SK-N-SH (cell line): ENCODE data around the gene C14orf93. TPM values are rescaled to one million over a fixed set of nuclear protein-coding genes. Genes with fewer than 3 reads are reported as not detected.

Source experiments
- CTCF ChIA-PET: fragments of 300-600, 350-600 bp; formaldehyde crosslinking; extraction: SDS; loops from one replicate; lab custom pipeline; 2021; lab: Yijun Ruan, JAX
- POLR2A ChIA-PET: fragments of 350-600 bp; sonication (Branson Sonifier 250); formaldehyde crosslinking; extraction: SDS; loops from one replicate; lab custom pipeline; 2020; ENCODE audit warnings: antibody characterized with exemption, inconsistent platforms; lab: Yijun Ruan, JAX
- DNase-seq: peaks from one replicate; pipeline ENCODE4 v3.0.0; 2012
- H2AFZ ChIP-seq: fragments of 200-600 bp; sonication (generic); 2 replicates; pipeline ENCODE4 v1.8.1; 2016; ENCODE audit warnings: antibody characterized with exemption, mild to moderate bottlenecking, low read depth
- H3F3A ChIP-seq: fragments of 200-600 bp; sonication (generic); replicated peaks from 2 replicates; pipeline ENCODE3; 2016; ENCODE audit warnings: antibody characterized with exemption, mild to moderate bottlenecking; ENCODE audit not compliant: insufficient read depth
- H3K27ac ChIP-seq, 2 experiments: fragments of 200-500 bp in 1 of 2; fragments of 200-600 bp in 1 of 2; sonication (Bioruptor generic) in 1 of 2; sonication (generic), shearing (Covaris generic) in 1 of 2; 2 replicates each; pipeline versions ENCODE4 v1.5.1 to v1.6.1; 2014 to 2016; ENCODE audit warnings: low read depth in 2 of 2, inconsistent platforms in 1 of 2, low read length in 1 of 2, mild to moderate bottlenecking in 1 of 2, mixed read lengths in 1 of 2
- H3K27me3 ChIP-seq: fragments of 200-600 bp; sonication (generic), shearing (Covaris generic); 2 replicates; pipeline ENCODE4 v1.6.1; 2016; ENCODE audit warnings: mixed run types; ENCODE audit not compliant: insufficient read depth
- H3K36me3 ChIP-seq, 2 experiments: fragments of 200-500 bp in 1 of 2; fragments of 200-600 bp in 1 of 2; sonication (Bioruptor generic) in 1 of 2; sonication (generic) in 1 of 2; replicated peaks in 1 of 2; 2 replicates each; pipeline versions ENCODE3 to v1.5.1; 2014 to 2016; ENCODE audit warnings: low read length in 1 of 2, mild to moderate bottlenecking in 1 of 2; ENCODE audit not compliant: insufficient read depth in 2 of 2, control insufficient read depth in 1 of 2
- H3K4me1 ChIP-seq, 2 experiments: fragments of 200-500 bp in 1 of 2; fragments of 200-600 bp in 1 of 2; sonication (Bioruptor generic) in 1 of 2; sonication (generic), shearing (Covaris generic) in 1 of 2; 2 replicates each; pipeline versions ENCODE4 v1.5.1 to v1.6.1; 2014 to 2016; ENCODE audit warnings: low read depth in 1 of 2, low read length in 1 of 2, mixed run types in 1 of 2; ENCODE audit not compliant: insufficient read depth in 2 of 2, control insufficient read depth in 1 of 2
- H3K4me2 ChIP-seq: fragments of 200-600 bp; sonication (generic), shearing (Covaris generic); 2 replicates; pipeline ENCODE4 v1.6.1; 2017; ENCODE audit warnings: mixed run types
- H3K4me3 ChIP-seq, 2 experiments: fragments of 200-500 bp in 1 of 2; fragments of 200-600 bp in 1 of 2; sonication (Bioruptor generic) in 1 of 2; sonication (generic), shearing (Covaris generic) in 1 of 2; 2 replicates each; pipeline versions ENCODE4 v1.5.1 to v1.8.1; 2014 to 2016; ENCODE audit warnings: low read depth in 2 of 2, inconsistent platforms in 1 of 2, low read length in 1 of 2, mild to moderate bottlenecking in 1 of 2, mixed read lengths in 1 of 2, moderate library complexity in 1 of 2
- H3K79me2 ChIP-seq: fragments of 200-600 bp; sonication (generic); 2 replicates; pipeline ENCODE4 v1.8.1; 2017; ENCODE audit warnings: mild to moderate bottlenecking; ENCODE audit not compliant: insufficient read depth
- H3K9ac ChIP-seq: fragments of 200-600 bp; sonication (generic); 2 replicates; pipeline ENCODE4 v1.6.1; 2017; ENCODE audit warnings: mixed run types
- H3K9me2 ChIP-seq: fragments of 200-600 bp; sonication (generic); 2 replicates; pipeline ENCODE4 v1.6.1; 2017; ENCODE audit warnings: mixed run types
- H3K9me3 ChIP-seq: fragments of 200-600 bp; sonication (generic); 2 replicates; pipeline ENCODE4 v1.6.1; 2017; ENCODE audit warnings: mixed run types, mild to moderate bottlenecking, moderate library complexity
- H4K20me1 ChIP-seq: fragments of 200-600 bp; sonication (generic); 2 replicates; pipeline ENCODE4 v1.6.1; 2017; ENCODE audit warnings: mild to moderate bottlenecking, mixed run types; ENCODE audit not compliant: insufficient read depth
- CHD2 ChIP-seq: fragments of 150-350 bp; IDR thresholded peaks from 2 replicates; pipeline ENCODE4 v1.6.1; 2018; ENCODE audit warnings: low read length; ENCODE audit not compliant: partially characterized antibody
- ELF1 ChIP-seq: IDR thresholded peaks from 2 replicates; pipeline ENCODE4 v1.4.0; 2012
- EP300 ChIP-seq, 2 experiments: IDR thresholded peaks; 2 replicates each; pipeline versions ENCODE4 v1.4.0 to v1.6.1; 2012; ENCODE audit warnings: borderline replicate concordance in 1 of 2, low read depth in 1 of 2, low read length in 1 of 2
- FOXJ3 ChIP-seq: sonication (generic); formaldehyde crosslinking; IDR thresholded peaks from 2 replicates; pipeline ENCODE4 v1.5.1; 2020; ENCODE audit warnings: mild to moderate bottlenecking, missing genetic modification reagents
- FOXM1 ChIP-seq: IDR thresholded peaks from 2 replicates; pipeline ENCODE4 v1.4.0; 2012; ENCODE audit warnings: low read depth, mild to moderate bottlenecking
- GABPA ChIP-seq: IDR thresholded peaks from 2 replicates; pipeline ENCODE4 v1.4.0; 2012; ENCODE audit warnings: low read depth, mild to moderate bottlenecking
- MEF2A ChIP-seq: IDR thresholded peaks from 2 replicates; pipeline ENCODE4 v1.4.0; 2012; ENCODE audit warnings: low read depth, borderline replicate concordance
- MXI1 ChIP-seq: IDR thresholded peaks from 2 replicates; pipeline ENCODE4 v1.6.1; 2012; ENCODE audit warnings: mild to moderate bottlenecking, low read depth, low read length, improper control_type of control experiment
- NRF1 ChIP-seq: IDR thresholded peaks from 2 replicates; pipeline ENCODE4 v1.6.1; 2012; ENCODE audit warnings: low read depth, mild to moderate bottlenecking, low read length
- RCOR1 ChIP-seq: fragments of 150-350 bp; IDR thresholded peaks from 2 replicates; pipeline ENCODE4 v1.6.1; 2017; ENCODE audit warnings: antibody characterized with exemption, low read length
- RXRA ChIP-seq: IDR thresholded peaks from 2 replicates; pipeline ENCODE4 v1.4.0; 2012; ENCODE audit warnings: low read depth, mild to moderate bottlenecking, borderline replicate concordance
- SIN3A ChIP-seq: IDR thresholded peaks from 2 replicates; pipeline ENCODE4 v1.6.1; 2012; ENCODE audit warnings: low read depth, mild to moderate bottlenecking, low read length, moderate library complexity, borderline replicate concordance
- TAF1 ChIP-seq: IDR thresholded peaks from 2 replicates; pipeline ENCODE4 v1.6.1; 2012; ENCODE audit warnings: low read depth, mild to moderate bottlenecking, low read length, moderate library complexity, borderline replicate concordance
- TCF12 ChIP-seq: IDR thresholded peaks from 2 replicates; pipeline ENCODE4 v1.4.0; 2012
- TEAD4 ChIP-seq: IDR thresholded peaks from 2 replicates; pipeline ENCODE4 v1.4.0; 2012; ENCODE audit warnings: mild to moderate bottlenecking, borderline replicate concordance; ENCODE audit not compliant: insufficient read depth
- YY1 ChIP-seq: IDR thresholded peaks from 2 replicates; pipeline ENCODE4 v1.4.0; 2012; ENCODE audit warnings: low read depth, mild to moderate bottlenecking
- WGBS: methylation state at CpG from one replicate; pipeline ENCODE4 v1.1.6; 2017; ENCODE audit warnings: low lambda C conversion rate; 5-methylcytosine and 5-hydroxymethylcytosine counted together
- polyA plus RNA-seq, 3 experiments: library from polyadenylated mRNA; depleted of rRNA; stranded (reverse); fragments of >200 nt; gene quantifications; 2 replicates each; pipeline ENCODE4 v1.2.3, GENCODE V29; 2012
- TF ChIP-seq, protein P1 (sequence below): fragments of 150-350 bp; IDR thresholded peaks from 2 replicates; pipeline ENCODE4 v1.6.1; 2017; ENCODE audit warnings: antibody characterized with exemption, low read length, low read depth, borderline replicate concordance
- TF ChIP-seq, protein P2 (sequence below): fragments of 150-350 bp; IDR thresholded peaks from 2 replicates; pipeline ENCODE4 v1.6.1; 2016; ENCODE audit warnings: mild to moderate bottlenecking, low read depth, low read length

Gene C14orf93
- polyA plus RNA-seq, 1 of the 3 experiments (the other 2 are of a cell fraction), result 9.1 TPM

DNA sequence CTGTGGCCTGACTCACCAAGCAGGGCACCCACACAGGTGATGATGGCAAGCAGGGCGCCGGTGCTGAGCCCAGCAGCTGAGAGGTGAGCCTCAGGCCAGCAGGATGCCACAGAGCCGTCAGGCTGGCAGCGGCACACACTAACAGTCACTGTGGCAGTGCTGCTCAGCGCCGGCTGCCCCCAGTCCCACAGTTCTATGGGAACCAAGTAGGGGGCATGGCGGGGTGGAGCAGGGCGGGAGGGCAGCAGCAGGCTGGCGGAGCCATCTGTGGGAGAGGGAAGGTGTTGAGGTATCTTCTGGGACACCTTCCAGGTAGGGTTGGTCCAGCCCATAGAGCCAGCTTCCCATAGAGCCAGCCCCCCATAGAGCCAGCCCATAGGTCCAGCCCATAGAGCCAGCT lies 39.1 kb upstream of the C14orf93 start:
- no peak for DNase-seq
- CTCF ChIA-PET, result interaction anchor here (1.1 to 33.1 kb wide), 3 partner anchors 10 to 176 kb away, joined by 3 to 1566 read pairs (median 5); partner anchors contain the start of gene AJUBA
- Histone ChIP-seq H3K9ac (no peak overlapping the region), H2AFZ (no peak overlapping the region), H3K36me3 (peaks cover 0 to 11% of the 10 kb centered on the region in 2 experiments), H3K9me2 (no peaks in the 10 kb centered on the region), H3K9me3 (no peaks in the 10 kb centered on the region), H4K20me1 (no peaks in the 10 kb centered on the region), H3K27me3 (no peaks in the 10 kb centered on the region), H3F3A (peaks cover 7% of the 10 kb centered on the region), H3K79me2 (no peaks in the 10 kb centered on the region), H3K4me3 (no peak overlapping the region), H3K4me2 (no peak overlapping the region), H3K4me1 (peaks cover 0 to 4% of the 10 kb centered on the region in 2 experiments; a peak in 1 of 4 replicates), H3K27ac (no peak overlapping the region)
- TF ChIP-seq EP300 (IDR thresholded peaks at IDR 0.05; ENCODE audit: borderline replicate concordance in 1 of 2, low read depth in 1 of 2, low read length in 1 of 2) (no peak), NRF1 (no peak), CHD2 (no peak), RCOR1 (no peak), SIN3A (no peak), RXRA (no peak), TAF1 (no peak), TEAD4 (no peak), TCF12 (no peak), FOXM1 (no peak), GABPA (no peak)
- TF ChIP-seq, protein P1, sequence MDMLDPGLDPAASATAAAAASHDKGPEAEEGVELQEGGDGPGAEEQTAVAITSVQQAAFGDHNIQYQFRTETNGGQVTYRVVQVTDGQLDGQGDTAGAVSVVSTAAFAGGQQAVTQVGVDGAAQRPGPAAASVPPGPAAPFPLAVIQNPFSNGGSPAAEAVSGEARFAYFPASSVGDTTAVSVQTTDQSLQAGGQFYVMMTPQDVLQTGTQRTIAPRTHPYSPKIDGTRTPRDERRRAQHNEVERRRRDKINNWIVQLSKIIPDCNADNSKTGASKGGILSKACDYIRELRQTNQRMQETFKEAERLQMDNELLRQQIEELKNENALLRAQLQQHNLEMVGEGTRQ, result no peak
- TF ChIP-seq, protein P2, sequence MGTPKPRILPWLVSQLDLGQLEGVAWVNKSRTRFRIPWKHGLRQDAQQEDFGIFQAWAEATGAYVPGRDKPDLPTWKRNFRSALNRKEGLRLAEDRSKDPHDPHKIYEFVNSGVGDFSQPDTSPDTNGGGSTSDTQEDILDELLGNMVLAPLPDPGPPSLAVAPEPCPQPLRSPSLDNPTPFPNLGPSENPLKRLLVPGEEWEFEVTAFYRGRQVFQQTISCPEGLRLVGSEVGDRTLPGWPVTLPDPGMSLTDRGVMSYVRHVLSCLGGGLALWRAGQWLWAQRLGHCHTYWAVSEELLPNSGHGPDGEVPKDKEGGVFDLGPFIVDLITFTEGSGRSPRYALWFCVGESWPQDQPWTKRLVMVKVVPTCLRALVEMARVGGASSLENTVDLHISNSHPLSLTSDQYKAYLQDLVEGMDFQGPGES, result no peak
- WGBS, result no CpG with 5 or more reads among the region's 9 CpGs
- POLR2A ChIA-PET, result no interaction called here

DNA sequence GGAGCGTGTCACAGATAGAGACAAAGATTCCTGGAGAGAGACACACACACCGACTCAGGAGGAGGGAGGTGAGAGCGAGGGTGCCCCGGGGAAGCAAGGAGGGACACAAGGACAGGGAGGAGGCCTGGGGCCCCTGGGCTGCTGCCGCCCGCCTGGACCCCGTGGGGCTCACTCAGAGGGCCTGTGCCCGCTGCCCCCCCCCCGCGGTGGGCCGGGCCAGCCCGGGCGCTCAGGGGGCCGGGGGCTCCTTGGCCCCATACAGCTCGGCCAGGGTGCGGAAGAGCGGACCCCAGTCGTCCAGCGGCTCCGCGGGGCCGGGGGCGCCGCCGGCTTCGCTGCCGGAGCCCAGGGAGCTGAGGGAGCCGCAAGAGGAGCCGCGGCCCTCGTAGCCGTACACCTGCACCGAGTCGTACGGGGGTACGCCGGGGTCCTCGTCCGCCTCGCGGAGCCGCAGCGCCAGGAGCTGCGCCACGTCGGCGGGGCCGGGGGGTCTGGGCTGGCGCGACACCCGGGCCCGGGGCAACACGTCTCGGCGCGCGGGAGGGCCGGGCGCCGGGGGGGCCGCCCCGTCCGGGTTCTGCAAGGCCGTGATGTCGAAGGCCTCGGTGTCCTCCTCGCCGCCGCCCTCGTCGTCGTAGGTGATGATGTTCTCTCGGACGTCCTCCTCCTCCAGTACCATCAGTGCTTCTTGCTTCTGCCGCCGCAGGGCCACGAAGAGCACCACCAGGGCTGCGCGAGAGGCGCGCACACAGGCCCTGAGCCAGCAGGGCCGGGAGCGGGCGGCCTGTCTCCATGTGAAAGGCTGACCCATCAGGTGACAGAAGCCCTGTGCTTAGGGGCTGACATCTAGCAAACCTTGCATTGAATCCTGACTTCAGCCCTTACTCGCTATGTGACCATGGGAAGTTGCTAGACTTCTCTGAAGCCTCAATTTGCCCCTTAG lies 38.1 kb upstream of the C14orf93 start:
- no peak for DNase-seq
- Histone ChIP-seq H3K9ac (no peak overlapping the region), H3K79me2 (no peaks in the 10 kb centered on the region), H3K27me3 (no peaks in the 10 kb centered on the region), H2AFZ (no peak overlapping the region), H3K9me2 (no peaks in the 10 kb centered on the region), H3F3A (peaks cover 7% of the 10 kb centered on the region), H3K4me3 (no peak overlapping the region), H4K20me1 (no peaks in the 10 kb centered on the region), H3K27ac (no peak overlapping the region)
- ChIA-PET POLR2A (interaction anchor here (1.0 kb wide), 1 partner anchor 42 kb away, joined by 3 read pairs; no protein-coding TSS in a partner anchor), CTCF (interaction anchor here (1.5 to 33.1 kb wide), 3 partner anchors 9 to 60 kb away, joined by 5 to 1566 read pairs (median 10); partner anchors contain the start of gene AJUBA)
- WGBS, result 96% methylated on average over 52 of the region's 85 CpGs
- TF ChIP-seq CHD2 (no peak), NRF1 (no peak), ELF1 (no peak), YY1 (no peak), TCF12 (no peak), MXI1 (no peak), RXRA (no peak), FOXJ3 (CRISPR knock-in tag) (no peak), TEAD4 (no peak), MEF2A (no peak)
- TF ChIP-seq, protein P1, result no peak
- TF ChIP-seq, all 33 proteins: peak for 0
- no peak overlapping the region for H3K4me2 ChIP-seq
- no peaks in the 10 kb centered on the region for H3K9me3 ChIP-seq
- peaks cover 0 to 5% of the 10 kb centered on the region in 2 experiments for H3K36me3 ChIP-seq
- peaks cover 0 to 11% of the 10 kb centered on the region in 2 experiments; a peak in 1 of 4 replicates for H3K4me1 ChIP-seq
